Astrocyte (in vitro differentiated cells and primary cell): ENCODE results near the gene HSPBP1. TPM values are rescaled to one million over a fixed set of nuclear protein-coding genes. Genes with fewer than 3 reads are reported as not detected.

Experiments used
- DNase-seq: peaks from one replicate; pipeline ENCODE4 v3.0.0-alpha.2; 2010; ENCODE audit warnings: low read depth
- FAIRE-seq: peaks from 2 replicates; lab custom pipeline; 2011; peaks lifted over from hg19 to GRCh38; lab: Jason Lieb, UNC
- H2AFZ ChIP-seq: 2 replicates; pipeline ENCODE4 v1.6.0; 2012; ENCODE audit warnings: low read depth, low read length, inconsistent platforms
- H3K27ac ChIP-seq: 2 replicates; pipeline ENCODE4 v1.5.1; 2011; ENCODE audit warnings: low read depth, low read length, inconsistent platforms
- H3K27me3 ChIP-seq: 2 replicates; pipeline ENCODE4 v1.6.0; 2011; ENCODE audit warnings: low read length, inconsistent platforms; ENCODE audit not compliant: insufficient read depth
- H3K36me3 ChIP-seq: 2 replicates; pipeline ENCODE4 v1.5.1; 2011; ENCODE audit warnings: low read length, inconsistent platforms; ENCODE audit not compliant: insufficient read depth
- H3K4me1 ChIP-seq: 2 replicates; pipeline ENCODE4 v1.5.1; 2011; ENCODE audit warnings: low read length, inconsistent platforms; ENCODE audit not compliant: insufficient read depth
- H3K4me2 ChIP-seq: 2 replicates; pipeline ENCODE4 v1.6.0; 2012; ENCODE audit warnings: low read length, inconsistent platforms
- H3K4me3 ChIP-seq: 2 replicates; pipeline ENCODE4 v1.5.1; 2011; ENCODE audit warnings: low read depth, mild to moderate bottlenecking, low read length, inconsistent platforms; ENCODE audit not compliant: insufficient read depth
- H3K79me2 ChIP-seq: 2 replicates; pipeline ENCODE4 v1.6.0; 2012; ENCODE audit warnings: mild to moderate bottlenecking, low read length, inconsistent platforms; ENCODE audit not compliant: insufficient read depth
- H3K9ac ChIP-seq: 2 replicates; pipeline ENCODE4 v1.6.0; 2012; ENCODE audit warnings: mild to moderate bottlenecking, low read length, inconsistent platforms
- H3K9me3 ChIP-seq: 2 replicates; pipeline ENCODE4 v1.5.1; 2012; ENCODE audit warnings: low read depth, mild to moderate bottlenecking, low read length, inconsistent platforms; ENCODE audit not compliant: insufficient read depth
- H4K20me1 ChIP-seq: 2 replicates; pipeline ENCODE4 v1.6.0; 2012; ENCODE audit warnings: low read length, inconsistent platforms; ENCODE audit not compliant: insufficient read depth
- H3K27ac Mint-ChIP-seq: one replicate; pipeline ENCODE4 v1.8.0; 2021; ENCODE audit warnings: mild to moderate bottlenecking, mixed read lengths; ENCODE audit not compliant: unreplicated experiment
- H3K27me3 Mint-ChIP-seq: one replicate; pipeline ENCODE4 v1.8.0; 2021; ENCODE audit warnings: low read depth, mixed read lengths; ENCODE audit not compliant: unreplicated experiment
- H3K36me3 Mint-ChIP-seq: one replicate; pipeline ENCODE4 v1.8.0; 2021; ENCODE audit warnings: low read depth, mixed read lengths; ENCODE audit not compliant: unreplicated experiment
- H3K4me1 Mint-ChIP-seq: one replicate; pipeline ENCODE4 v1.8.0; 2021; ENCODE audit warnings: low read depth, mixed read lengths; ENCODE audit not compliant: unreplicated experiment
- H3K4me3 Mint-ChIP-seq: one replicate; pipeline ENCODE4 v1.8.0; 2021; ENCODE audit warnings: mild to moderate bottlenecking, moderate library complexity, mixed read lengths; ENCODE audit not compliant: unreplicated experiment
- H3K9me3 Mint-ChIP-seq: one replicate; pipeline ENCODE4 v1.8.0; 2021; ENCODE audit warnings: mild to moderate bottlenecking, mixed read lengths; ENCODE audit not compliant: unreplicated experiment
- EZH2 ChIP-seq: IDR thresholded peaks from 2 replicates; pipeline ENCODE4 v1.6.1; 2012; ENCODE audit warnings: mild to moderate bottlenecking, low read length, inconsistent platforms; ENCODE audit not compliant: insufficient read depth
- total RNA-seq: library from RNA; stranded (reverse); gene quantifications from 2 replicates; pipeline ENCODE4 v1.2.1, GENCODE V29; 2021
- TF ChIP-seq, protein P1 (sequence below): IDR thresholded peaks from 2 replicates; pipeline ENCODE4 v1.5.1; 2011; ENCODE audit warnings: low read depth, mild to moderate bottlenecking, inconsistent platforms, low read length, moderate library complexity; ENCODE audit not compliant: insufficient read depth

HSPBP1 gene
- total RNA-seq, 1 donor from 2014 or later = 34.8 TPM

DNA sequence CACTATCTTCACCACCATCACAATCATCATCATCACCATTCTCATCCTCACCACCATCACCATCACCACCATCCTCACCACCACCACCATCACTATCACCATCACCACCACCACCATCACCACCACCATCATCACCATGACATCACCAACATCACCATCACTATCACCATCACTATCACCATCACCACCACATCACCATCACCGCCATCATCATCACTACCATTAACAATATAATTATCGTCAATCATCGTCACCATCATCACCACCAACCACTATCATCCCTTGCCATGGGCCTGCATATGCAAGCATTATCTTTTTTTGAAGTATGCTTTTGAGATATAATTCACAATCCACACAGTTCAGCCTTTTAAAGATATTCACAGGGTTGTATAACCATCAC lies 13.5 kb downstream of the HSPBP1 start:
- FAIRE-seq = no peak
- H3K4me3 Mint-ChIP-seq = no peak overlapping the region
- no peaks in the 10 kb centered on the region for H3K27me3 Mint-ChIP-seq

DNA sequence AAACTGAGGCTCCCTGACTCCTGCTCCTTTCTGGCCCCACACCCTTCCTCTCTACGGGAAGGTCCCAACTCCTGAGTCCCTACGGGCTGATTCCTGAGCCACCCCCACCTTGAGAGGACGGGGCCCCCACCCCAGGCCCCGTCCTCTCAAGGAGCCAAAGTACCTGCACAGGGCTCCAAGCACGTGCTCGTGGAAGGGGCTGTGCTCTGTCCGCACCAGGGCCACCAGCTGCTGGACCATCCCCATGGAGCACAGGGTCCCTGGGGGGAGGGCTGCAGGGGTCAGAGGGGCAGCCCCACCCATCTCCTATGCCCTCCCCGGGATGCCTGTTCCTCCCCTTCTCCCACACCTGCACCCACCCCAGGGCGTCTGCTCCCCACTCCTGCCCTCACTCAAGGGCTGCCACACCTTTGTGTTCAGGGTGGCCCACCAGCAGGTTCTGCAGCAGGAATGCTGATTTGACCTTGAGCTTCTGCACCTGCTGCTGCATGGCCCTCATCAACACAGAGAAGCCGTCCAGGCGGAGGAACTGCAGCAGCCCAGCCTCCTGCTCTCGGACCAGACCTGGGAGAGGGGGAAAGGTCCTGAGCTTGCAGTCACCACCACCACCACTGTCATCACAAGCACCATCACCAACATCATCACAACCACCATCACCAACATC lies 14.1 kb downstream of the HSPBP1 start:
- Histone ChIP-seq H4K20me1 (peaks cover 6% of the 10 kb centered on the region), H2AFZ (no peak overlapping the region), H3K27ac (no peak overlapping the region), H3K79me2 (peaks cover 5% of the 10 kb centered on the region), H3K27me3 (no peaks in the 10 kb centered on the region), H3K36me3 (no peaks in the 10 kb centered on the region), H3K9ac (no peak overlapping the region), H3K4me3 (no peak overlapping the region), H3K4me1 (no peaks in the 10 kb centered on the region), H3K4me2 (no peak overlapping the region), H3K9me3 (peaks cover 4% of the 10 kb centered on the region)
- Mint-ChIP-seq H3K4me3 (no peak overlapping the region), H3K27me3 (no peaks in the 10 kb centered on the region), H3K4me1 (no peaks in the 10 kb centered on the region), H3K9me3 (peaks cover 2% of the 10 kb centered on the region), H3K36me3 (peaks cover 12% of the 10 kb centered on the region), H3K27ac (no peak overlapping the region)
- DNase-seq (no peak), FAIRE-seq (no peak)
- TF ChIP-seq, protein P1, sequence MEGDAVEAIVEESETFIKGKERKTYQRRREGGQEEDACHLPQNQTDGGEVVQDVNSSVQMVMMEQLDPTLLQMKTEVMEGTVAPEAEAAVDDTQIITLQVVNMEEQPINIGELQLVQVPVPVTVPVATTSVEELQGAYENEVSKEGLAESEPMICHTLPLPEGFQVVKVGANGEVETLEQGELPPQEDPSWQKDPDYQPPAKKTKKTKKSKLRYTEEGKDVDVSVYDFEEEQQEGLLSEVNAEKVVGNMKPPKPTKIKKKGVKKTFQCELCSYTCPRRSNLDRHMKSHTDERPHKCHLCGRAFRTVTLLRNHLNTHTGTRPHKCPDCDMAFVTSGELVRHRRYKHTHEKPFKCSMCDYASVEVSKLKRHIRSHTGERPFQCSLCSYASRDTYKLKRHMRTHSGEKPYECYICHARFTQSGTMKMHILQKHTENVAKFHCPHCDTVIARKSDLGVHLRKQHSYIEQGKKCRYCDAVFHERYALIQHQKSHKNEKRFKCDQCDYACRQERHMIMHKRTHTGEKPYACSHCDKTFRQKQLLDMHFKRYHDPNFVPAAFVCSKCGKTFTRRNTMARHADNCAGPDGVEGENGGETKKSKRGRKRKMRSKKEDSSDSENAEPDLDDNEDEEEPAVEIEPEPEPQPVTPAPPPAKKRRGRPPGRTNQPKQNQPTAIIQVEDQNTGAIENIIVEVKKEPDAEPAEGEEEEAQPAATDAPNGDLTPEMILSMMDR = no peak
- no peak for TF ChIP-seq EZH2

More for the DNA sequence above, 13.5 kb downstream of the HSPBP1 start:
- TF ChIP-seq EZH2 = no peak
- TF ChIP-seq, protein P1 = no peak
- Mint-ChIP-seq H3K27ac (no peak overlapping the region), H3K9me3 (peaks cover 2% of the 10 kb centered on the region), H3K36me3 (peaks cover 12% of the 10 kb centered on the region), H3K4me1 (no peaks in the 10 kb centered on the region)
- Histone ChIP-seq H3K9ac (no peak overlapping the region), H3K36me3 (no peaks in the 10 kb centered on the region), H3K79me2 (peaks cover 5% of the 10 kb centered on the region), H3K27me3 (no peaks in the 10 kb centered on the region), H3K27ac (no peak overlapping the region), H2AFZ (no peak overlapping the region), H3K9me3 (peaks cover 4% of the 10 kb centered on the region), H3K4me2 (no peak overlapping the region), H3K4me1 (no peaks in the 10 kb centered on the region), H3K4me3 (no peak overlapping the region), H4K20me1 (peaks cover 6% of the 10 kb centered on the region)
- no peak for DNase-seq

DNA sequence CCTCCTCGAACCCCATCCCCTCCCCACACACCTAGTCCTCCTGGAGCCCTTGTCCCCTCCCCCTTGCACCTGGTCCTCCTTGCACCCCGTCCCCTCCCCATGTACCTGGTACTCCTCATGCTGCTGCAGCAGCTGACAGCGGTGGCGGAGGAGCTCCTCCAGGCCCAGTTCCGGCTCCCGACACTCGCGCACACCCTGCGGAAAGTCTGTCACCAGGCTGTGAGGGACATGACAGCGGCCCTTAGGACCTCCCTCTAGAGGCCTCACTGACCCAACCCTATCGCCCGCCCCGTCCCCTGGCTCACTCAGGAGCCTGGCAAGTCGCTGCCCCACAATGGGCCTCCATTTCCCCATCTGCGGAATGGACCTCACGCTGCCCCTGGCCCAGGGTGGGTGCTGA lies 14.7 kb downstream of the HSPBP1 start:
- no peak overlapping the region for H2AFZ ChIP-seq

More for the DNA sequence above, 14.7 kb downstream of the HSPBP1 start:
- Mint-ChIP-seq H3K4me1 (peaks cover 2% of the 10 kb centered on the region), H3K36me3 (peaks cover 10% of the 10 kb centered on the region), H3K27me3 (no peaks in the 10 kb centered on the region), H3K27ac (no peak overlapping the region), H3K9me3 (peaks cover 2% of the 10 kb centered on the region), H3K4me3 (no peak overlapping the region)
- H3K27ac ChIP-seq = no peak overlapping the region
- peaks cover 4% of the 10 kb centered on the region for H3K9me3 ChIP-seq
- no peak overlapping the region for H3K4me3 ChIP-seq
- H3K36me3 ChIP-seq = no peaks in the 10 kb centered on the region
- no peak for DNase-seq
- H3K4me2 ChIP-seq = no peak overlapping the region
- peaks cover 5% of the 10 kb centered on the region for H3K79me2 ChIP-seq
- TF ChIP-seq, protein P1 = no peak
- TF ChIP-seq EZH2 = no peak
- H4K20me1 ChIP-seq = peaks cover 6% of the 10 kb centered on the region
- FAIRE-seq = no peak
- H3K27me3 ChIP-seq = no peaks in the 10 kb centered on the region
- H3K9ac ChIP-seq = no peak overlapping the region
- H3K4me1 ChIP-seq = no peaks in the 10 kb centered on the region
